Measurements from ENCODE around the gene SCARB1. TPM values are rescaled to one million over a fixed set of nuclear protein-coding genes. Genes with fewer than 3 reads are reported as not detected.

SCARB1 gene
- total and polyA plus RNA-seq, 9 of the 15 experiments (the other 6 are each of a cell fraction or from before 2014, with no cell fraction given): 0.56 to 157 (median 52.8) TPM

- no peak for TF ChIP-seq DPF2 (IDR thresholded peaks at IDR 0.05)
- TF ChIP-seq PKNOX1 (IDR thresholded peaks at IDR 0.05): no peak
- 0 out of 2 replicates have a peak, but pooled peaks have one; percentile 38 for TF ChIP-seq CUX1 (CRISPR knock-in tag; IDR thresholded peaks at IDR 0.05)
- TF ChIP-seq RNF219 (CRISPR knock-in tag; IDR thresholded peaks at IDR 0.05): no peak
- TF ChIP-seq PCBP1 (IDR thresholded peaks at IDR 0.05; ENCODE audit: low read depth, low read length, poor library complexity, severe bottlenecking): no peak
- no peak for TF ChIP-seq C11orf30 (IDR thresholded peaks at IDR 0.05; ENCODE audit: low read depth)
- no peak for TF ChIP-seq ZC3H8 (IDR thresholded peaks at IDR 0.05)
- peak; percentile 52; the same call in 1 of the 2 replicates for TF ChIP-seq SPI1 (IDR thresholded peaks at IDR 0.05; ENCODE audit: borderline replicate concordance, low read depth, low read length)
- TF ChIP-seq MBD2 (IDR thresholded peaks at IDR 0.05; ENCODE audit: borderline replicate concordance, low read depth): no peak
- no peak for TF ChIP-seq BMI1 (IDR thresholded peaks at IDR 0.05; ENCODE audit: low read length)
- 0 out of 3 replicates have a peak, but pooled peaks of 1 of the 2 experiments have one; percentile 2 for TF ChIP-seq CBX3 (IDR thresholded peaks at IDR 0.05; ENCODE audit: borderline replicate concordance in 1 of 2, low read length in 2 of 2)
- no peak for TF ChIP-seq TAF7 (tag; IDR thresholded peaks at IDR 0.05)
- TF ChIP-seq MAX (CRISPR knock-in tag; IDR thresholded peaks at IDR 0.05): no peak
- TF ChIP-seq ZNF785 (CRISPR knock-in tag; IDR thresholded peaks at IDR 0.05): no peak
- no peak for TF ChIP-seq ZNF766 (CRISPR knock-in tag; conservative IDR thresholded peaks at IDR 0.05)
- TF ChIP-seq GTF2B (IDR thresholded peaks at IDR 0.05; ENCODE audit: extremely low read depth, insufficient read length): no peak
These were observed 2.7 kb upstream of the SCARB1 start (continued) for GRCh38 chr12:124866195-124866882.
